Measurements from ENCODE around the gene MYH15. TPM values are rescaled to one million over a fixed set of nuclear protein-coding genes. Genes with fewer than 3 reads are reported as not detected.

Gene MYH15
- total RNA-seq, 1 donor from 2014 or later, result 0.77 TPM

GRCh38 chr3:108511055-108511454 lies 659 bp upstream of the MYH15 start:
- Mint-ChIP-seq H3K4me3 (no peak overlapping the region), H3K27me3 (peaks cover 3% of the 10 kb centered on the region), H3K27ac (no peak overlapping the region), H3K36me3 (no peaks in the 10 kb centered on the region), H3K9me3 (peaks cover 6% of the 10 kb centered on the region), H3K4me1 (ENCODE audit: unreplicated experiment) (no peaks in the 10 kb centered on the region)
- no peak for DNase-seq (ENCODE audit: extremely low spot score, unreplicated experiment)
- TF ChIP-seq, protein P1, sequence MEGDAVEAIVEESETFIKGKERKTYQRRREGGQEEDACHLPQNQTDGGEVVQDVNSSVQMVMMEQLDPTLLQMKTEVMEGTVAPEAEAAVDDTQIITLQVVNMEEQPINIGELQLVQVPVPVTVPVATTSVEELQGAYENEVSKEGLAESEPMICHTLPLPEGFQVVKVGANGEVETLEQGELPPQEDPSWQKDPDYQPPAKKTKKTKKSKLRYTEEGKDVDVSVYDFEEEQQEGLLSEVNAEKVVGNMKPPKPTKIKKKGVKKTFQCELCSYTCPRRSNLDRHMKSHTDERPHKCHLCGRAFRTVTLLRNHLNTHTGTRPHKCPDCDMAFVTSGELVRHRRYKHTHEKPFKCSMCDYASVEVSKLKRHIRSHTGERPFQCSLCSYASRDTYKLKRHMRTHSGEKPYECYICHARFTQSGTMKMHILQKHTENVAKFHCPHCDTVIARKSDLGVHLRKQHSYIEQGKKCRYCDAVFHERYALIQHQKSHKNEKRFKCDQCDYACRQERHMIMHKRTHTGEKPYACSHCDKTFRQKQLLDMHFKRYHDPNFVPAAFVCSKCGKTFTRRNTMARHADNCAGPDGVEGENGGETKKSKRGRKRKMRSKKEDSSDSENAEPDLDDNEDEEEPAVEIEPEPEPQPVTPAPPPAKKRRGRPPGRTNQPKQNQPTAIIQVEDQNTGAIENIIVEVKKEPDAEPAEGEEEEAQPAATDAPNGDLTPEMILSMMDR (conservative IDR thresholded peaks at IDR 0.05), result no peak

DNA sequence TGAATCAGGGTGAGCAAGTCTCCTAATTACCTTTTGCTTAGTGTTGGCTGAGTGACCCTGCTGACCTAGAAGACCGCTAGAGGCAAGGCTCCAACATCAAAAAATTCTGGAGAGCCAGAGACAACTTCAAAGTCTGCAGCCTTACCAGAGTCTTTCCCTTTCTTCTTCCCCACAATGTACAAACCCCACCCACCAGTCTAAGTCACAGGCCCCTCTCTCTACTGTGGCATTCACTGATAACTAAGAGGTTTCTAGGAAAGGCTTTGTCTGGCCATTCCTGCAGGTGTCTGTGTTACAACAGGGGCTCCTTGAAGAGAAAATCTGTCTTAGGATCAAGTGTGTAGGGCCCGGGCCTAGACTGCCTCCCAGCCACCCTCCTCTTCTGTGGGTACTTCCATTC lies 525 bp downstream of the MYH15 start:
- TF ChIP-seq, protein P1 (conservative IDR thresholded peaks at IDR 0.05), result no peak
- Mint-ChIP-seq H3K27me3 (peaks cover 3% of the 10 kb centered on the region), H3K4me3 (no peak overlapping the region), H3K27ac (no peak overlapping the region), H3K4me1 (ENCODE audit: unreplicated experiment) (no peaks in the 10 kb centered on the region), H3K36me3 (no peaks in the 10 kb centered on the region), H3K9me3 (peaks cover 6% of the 10 kb centered on the region)
- DNase-seq (ENCODE audit: extremely low spot score, unreplicated experiment), result no peak

GRCh38 chr3:108509263-108509662 lies 1.1 kb downstream of the MYH15 start:
- H3K36me3 Mint-ChIP-seq, result no peaks in the 10 kb centered on the region
- no peak for DNase-seq (ENCODE audit: extremely low spot score, unreplicated experiment)
- no peak overlapping the region for H3K4me3 Mint-ChIP-seq
- no peaks in the 10 kb centered on the region for H3K4me1 Mint-ChIP-seq (ENCODE audit: unreplicated experiment)
- peaks cover 6% of the 10 kb centered on the region for H3K9me3 Mint-ChIP-seq
- TF ChIP-seq, protein P1 (conservative IDR thresholded peaks at IDR 0.05), result no peak
- H3K27ac Mint-ChIP-seq, result no peak overlapping the region
- H3K27me3 Mint-ChIP-seq, result peaks cover 3% of the 10 kb centered on the region

DNA sequence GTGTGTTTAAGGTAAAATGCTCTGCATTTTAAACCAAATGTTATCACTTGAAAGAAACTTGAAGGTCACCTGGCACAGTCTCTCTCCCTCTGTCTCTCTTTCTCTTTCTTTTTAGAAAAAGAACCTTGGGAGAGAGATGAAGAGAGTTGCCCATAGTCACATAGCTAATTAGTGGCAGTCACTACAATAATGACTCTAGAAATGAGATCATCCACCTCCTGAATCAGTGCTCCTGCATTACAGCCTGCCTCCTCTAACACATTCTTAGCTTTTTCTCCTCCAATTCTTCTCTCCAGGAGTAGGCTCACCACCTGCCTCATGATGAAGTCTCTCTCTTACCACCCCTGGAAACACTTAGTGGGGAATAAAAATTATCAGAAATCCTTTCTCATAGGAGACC lies 2.5 kb downstream of the MYH15 start:
- H3K27me3 Mint-ChIP-seq, result peaks cover 3% of the 10 kb centered on the region
- no peak for DNase-seq (ENCODE audit: extremely low spot score, unreplicated experiment)
- no peaks in the 10 kb centered on the region for H3K4me1 Mint-ChIP-seq (ENCODE audit: unreplicated experiment)
- H3K27ac Mint-ChIP-seq, result no peak overlapping the region
- TF ChIP-seq, protein P1 (conservative IDR thresholded peaks at IDR 0.05), result no peak
- H3K9me3 Mint-ChIP-seq, result peaks cover 6% of the 10 kb centered on the region
- H3K4me3 Mint-ChIP-seq, result no peak overlapping the region
- H3K36me3 Mint-ChIP-seq, result no peaks in the 10 kb centered on the region

- Mint-ChIP-seq H3K36me3 (peaks cover 4% of the 10 kb centered on the region), H3K27me3 (peaks cover 5% of the 10 kb centered on the region), H3K4me1 (ENCODE audit: unreplicated experiment) (no peaks in the 10 kb centered on the region), H3K4me3 (no peak overlapping the region), H3K27ac (no peak overlapping the region), H3K9me3 (peaks cover 4% of the 10 kb centered on the region)
- TF ChIP-seq, protein P1 (conservative IDR thresholded peaks at IDR 0.05), result no peak
- no peak for DNase-seq (ENCODE audit: extremely low spot score, unreplicated experiment)
Measured at GRCh38 chr3:108505811-108506210, 4.6 kb downstream of the MYH15 start.

DNA sequence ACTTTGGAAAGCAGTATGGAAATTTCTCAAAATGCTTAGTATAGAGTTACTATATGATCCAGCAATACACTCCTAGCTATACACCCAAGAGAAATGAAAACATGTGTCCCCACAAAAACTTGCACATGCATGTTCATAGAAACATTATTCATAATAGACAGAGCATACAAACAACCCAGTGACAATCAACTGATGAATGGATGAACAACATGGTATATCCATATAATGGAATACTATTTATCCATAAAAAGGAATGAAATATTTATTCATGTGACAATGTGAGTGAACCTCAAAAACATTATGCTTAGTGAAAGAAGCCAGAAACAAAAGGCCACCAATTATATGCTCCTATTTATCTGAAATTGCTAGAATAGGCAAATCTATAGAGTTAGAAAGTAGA lies 6.7 kb downstream of the MYH15 start:
- H3K9me3 Mint-ChIP-seq, result peaks cover 7% of the 10 kb centered on the region
- H3K4me1 Mint-ChIP-seq (ENCODE audit: unreplicated experiment), result no peaks in the 10 kb centered on the region
- no peak overlapping the region for H3K27ac Mint-ChIP-seq
- H3K27me3 Mint-ChIP-seq, result peaks cover 5% of the 10 kb centered on the region
- no peak overlapping the region for H3K4me3 Mint-ChIP-seq
- peaks cover 4% of the 10 kb centered on the region for H3K36me3 Mint-ChIP-seq
- TF ChIP-seq, protein P1 (conservative IDR thresholded peaks at IDR 0.05), result no peak
- no peak for DNase-seq (ENCODE audit: extremely low spot score, unreplicated experiment)

Data from type B pancreatic cell (in vitro differentiated cells).